ENCODE measurements around the gene TMIGD3. TPM values are rescaled to one million over a fixed set of nuclear protein-coding genes. Genes with fewer than 3 reads are reported as not detected.

TMIGD3 gene
- total and polyA plus RNA-seq, 2 donors from 2014 or later = 0.43 to 3.0 TPM

DNA sequence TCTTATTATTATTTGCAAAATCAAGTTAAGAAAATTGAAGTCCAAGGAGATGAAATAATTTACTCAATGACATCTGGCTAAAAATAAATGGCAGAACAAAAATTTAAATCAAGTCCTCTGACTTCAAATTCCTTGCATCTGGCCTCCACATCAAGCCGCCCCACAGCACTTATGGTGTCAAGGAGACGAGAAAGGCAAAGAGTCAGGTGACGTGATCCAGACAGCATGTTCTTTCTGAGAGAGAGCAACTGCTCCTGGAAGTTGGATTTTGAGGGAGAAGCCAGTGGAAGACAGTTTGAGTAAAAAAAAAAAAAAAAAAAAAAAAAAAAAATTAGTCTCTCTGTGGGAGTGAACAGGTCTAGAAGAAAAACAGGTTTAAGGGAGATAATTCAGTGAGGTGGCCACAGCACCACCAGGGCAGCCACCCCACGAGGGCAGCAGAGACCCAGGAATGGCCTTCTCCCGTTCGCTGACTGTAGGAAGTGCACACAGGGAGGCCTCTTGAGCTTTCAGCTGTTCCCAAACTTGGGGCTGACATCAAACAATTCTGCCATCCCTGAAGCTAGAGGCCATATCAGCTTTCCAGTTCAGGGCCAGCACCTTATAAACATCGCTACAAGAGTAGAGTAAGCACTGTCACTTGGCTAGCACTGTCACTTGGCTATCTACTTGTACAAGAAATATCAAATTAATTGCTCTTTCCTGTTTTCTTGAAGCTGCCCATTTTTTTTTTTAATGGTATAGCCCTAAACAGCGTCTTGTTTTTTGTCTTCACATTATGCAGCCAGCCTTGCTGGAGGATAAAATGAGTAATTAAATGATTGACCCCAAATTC, 21.8 kb downstream of the TMIGD3 start:
- Histone ChIP-seq H3K36me3 (ENCODE audit: control insufficient read depth in 2 of 3, insufficient read depth in 3 of 3, low read length in 3 of 3) (no peaks in the 10 kb centered on the region), H3K9me3 (ENCODE audit: control insufficient read depth in 2 of 3, insufficient read depth in 1 of 3, low read length in 3 of 3) (no peaks in the 10 kb centered on the region), H3K27me3 (ENCODE audit: control insufficient read depth, insufficient read depth, low read length) (no peaks in the 10 kb centered on the region), H3K27ac (ENCODE audit: low read depth in 2 of 2, low read length in 2 of 2) (no peak overlapping the region), H3K4me3 (ENCODE audit: low read length in 3 of 3) (no peak overlapping the region), H3K4me1 (ENCODE audit: control insufficient read depth in 2 of 3, insufficient read depth in 2 of 3, low read depth in 1 of 3, low read length in 3 of 3) (no peaks in the 10 kb centered on the region), H3K9ac (ENCODE audit: low read length in 3 of 3) (no peak overlapping the region)
- intact Hi-C loops (cut with DNase I) = loop anchor here (10.0 kb wide), 1 partner anchor 273 kb away; the partner anchor contains the start of gene DDX20
- TF ChIP-seq, protein P1, sequence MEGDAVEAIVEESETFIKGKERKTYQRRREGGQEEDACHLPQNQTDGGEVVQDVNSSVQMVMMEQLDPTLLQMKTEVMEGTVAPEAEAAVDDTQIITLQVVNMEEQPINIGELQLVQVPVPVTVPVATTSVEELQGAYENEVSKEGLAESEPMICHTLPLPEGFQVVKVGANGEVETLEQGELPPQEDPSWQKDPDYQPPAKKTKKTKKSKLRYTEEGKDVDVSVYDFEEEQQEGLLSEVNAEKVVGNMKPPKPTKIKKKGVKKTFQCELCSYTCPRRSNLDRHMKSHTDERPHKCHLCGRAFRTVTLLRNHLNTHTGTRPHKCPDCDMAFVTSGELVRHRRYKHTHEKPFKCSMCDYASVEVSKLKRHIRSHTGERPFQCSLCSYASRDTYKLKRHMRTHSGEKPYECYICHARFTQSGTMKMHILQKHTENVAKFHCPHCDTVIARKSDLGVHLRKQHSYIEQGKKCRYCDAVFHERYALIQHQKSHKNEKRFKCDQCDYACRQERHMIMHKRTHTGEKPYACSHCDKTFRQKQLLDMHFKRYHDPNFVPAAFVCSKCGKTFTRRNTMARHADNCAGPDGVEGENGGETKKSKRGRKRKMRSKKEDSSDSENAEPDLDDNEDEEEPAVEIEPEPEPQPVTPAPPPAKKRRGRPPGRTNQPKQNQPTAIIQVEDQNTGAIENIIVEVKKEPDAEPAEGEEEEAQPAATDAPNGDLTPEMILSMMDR (IDR thresholded peaks at IDR 0.05; ENCODE audit: borderline replicate concordance, extremely low read depth, insufficient read depth) = peak; percentile 78
- FAIRE-seq (no peak), DNase-seq (peak; percentile 74 to 88 (median 84))

DNA sequence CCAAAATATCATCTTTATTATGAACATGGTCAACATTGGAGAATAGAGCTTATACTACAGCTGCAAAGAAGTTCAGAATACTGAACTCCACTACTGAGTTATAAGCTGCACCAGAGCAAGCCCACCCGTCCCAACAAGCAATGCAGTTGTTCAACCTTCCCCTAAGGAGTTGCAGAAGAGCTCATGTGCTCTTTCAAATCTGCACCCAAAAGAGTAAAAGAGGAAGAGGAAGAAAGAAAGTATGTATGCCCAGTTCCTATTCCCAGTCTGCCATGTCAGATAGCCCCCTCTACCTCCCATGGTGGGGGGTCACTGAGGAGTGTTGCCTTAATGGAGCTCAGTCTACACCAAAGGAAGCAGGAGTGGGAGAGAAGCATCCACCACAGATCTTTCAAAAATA, 22.8 kb downstream of the TMIGD3 start:
- intact Hi-C loops (cut with DNase I) = loop anchor here (10.0 kb wide), 1 partner anchor 274 kb away; the partner anchor contains the start of gene DDX20
- Histone ChIP-seq H3K36me3 (ENCODE audit: control insufficient read depth in 2 of 3, insufficient read depth in 3 of 3, low read length in 3 of 3) (no peaks in the 10 kb centered on the region), H3K9ac (ENCODE audit: low read length in 3 of 3) (no peak overlapping the region), H3K9me3 (ENCODE audit: control insufficient read depth in 2 of 3, insufficient read depth in 1 of 3, low read length in 3 of 3) (no peaks in the 10 kb centered on the region), H3K4me1 (ENCODE audit: control insufficient read depth in 2 of 3, insufficient read depth in 2 of 3, low read depth in 1 of 3, low read length in 3 of 3) (no peaks in the 10 kb centered on the region), H3K4me3 (ENCODE audit: low read length in 3 of 3) (no peak overlapping the region), H3K27me3 (ENCODE audit: control insufficient read depth, insufficient read depth, low read length) (no peaks in the 10 kb centered on the region), H3K27ac (ENCODE audit: low read depth in 2 of 2, low read length in 2 of 2) (no peak overlapping the region)
- DNase-seq = no peak
- no peak for FAIRE-seq
- TF ChIP-seq, protein P1 (IDR thresholded peaks at IDR 0.05; ENCODE audit: borderline replicate concordance, extremely low read depth, insufficient read depth) = no peak

DNA sequence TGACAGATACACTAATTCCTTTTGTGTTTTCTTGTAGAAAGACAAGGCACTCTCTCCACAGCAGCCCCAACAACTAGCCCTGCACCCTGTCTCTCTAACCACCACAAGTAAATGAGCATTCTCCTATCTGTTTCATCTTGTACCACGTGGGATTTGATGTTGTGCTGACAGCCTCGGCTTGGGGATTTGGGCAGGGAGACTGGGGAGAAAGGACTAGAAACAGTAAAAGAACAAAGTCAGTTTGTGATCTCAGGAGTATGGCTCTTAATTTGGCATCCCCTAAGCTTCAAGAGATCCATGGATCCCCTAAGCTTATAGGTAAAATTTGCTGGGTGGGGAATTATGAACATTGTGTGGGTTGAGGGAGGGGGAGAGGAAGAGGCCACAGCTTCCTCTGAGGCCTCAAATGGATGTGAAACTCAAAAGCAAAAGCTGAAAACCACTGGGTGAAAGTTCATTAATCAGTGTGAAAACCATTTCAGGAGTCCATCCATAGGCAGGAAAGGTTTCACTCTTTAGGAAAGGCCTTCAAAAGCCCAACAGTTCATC, 26.6 kb downstream of the TMIGD3 start:
- FAIRE-seq (no peak), DNase-seq (no peak)
- no peak overlapping the region for H3K4me3 ChIP-seq (ENCODE audit: low read length in 3 of 3)
- H3K27ac ChIP-seq (ENCODE audit: low read depth in 2 of 2, low read length in 2 of 2) = no peak overlapping the region
- H3K36me3 ChIP-seq (ENCODE audit: control insufficient read depth in 2 of 3, insufficient read depth in 3 of 3, low read length in 3 of 3) = peaks cover 0 to 2% (median 0%) of the 10 kb centered on the region in 3 donors
- H3K4me1 ChIP-seq (ENCODE audit: control insufficient read depth in 2 of 3, insufficient read depth in 2 of 3, low read depth in 1 of 3, low read length in 3 of 3) = no peaks in the 10 kb centered on the region
- intact Hi-C loops (cut with DNase I) = no loop called here
- no peak overlapping the region for H3K9ac ChIP-seq (ENCODE audit: low read length in 3 of 3)
- TF ChIP-seq, protein P1 (IDR thresholded peaks at IDR 0.05; ENCODE audit: borderline replicate concordance, extremely low read depth, insufficient read depth) = no peak
- no peaks in the 10 kb centered on the region for H3K9me3 ChIP-seq (ENCODE audit: control insufficient read depth in 2 of 3, insufficient read depth in 1 of 3, low read length in 3 of 3)
- H3K27me3 ChIP-seq (ENCODE audit: control insufficient read depth, insufficient read depth, low read length) = no peaks in the 10 kb centered on the region

Data from kidney (tissue), 14 donors.